Epithelial cell of prostate (primary cell): ENCODE data around the gene INSL3.
"Not testable (repeated sequence)": the region's sequence is repeated elsewhere in the genome, so short reads cannot be mapped to it uniquely, and the experiment has no call there.

Experiments used
- DNase-seq: peaks from one replicate; pipeline ENCODE4 v3.0.0-alpha.2; 2011; ENCODE audit warnings: low read depth, low spot score
- H3K27ac ChIP-seq: fragments of 450-650 bp; 2 replicates; pipeline ENCODE4 v1.5.1; 2017; ENCODE audit warnings: mild to moderate bottlenecking

The INSL3 gene

GRCh38 chr19:17826508-17827056 lies 5.3 kb upstream of the INSL3 start:
- H3K27ac ChIP-seq, result no peak overlapping the region
- no peak for DNase-seq

- H3K27ac ChIP-seq, result no peak overlapping the region
- no peak for DNase-seq
These were observed 3.0 kb upstream of the INSL3 start for GRCh38 chr19:17824339-17824738.

GRCh38 chr19:17817668-17818363 lies 3.5 kb downstream of the INSL3 start:
- no peak overlapping the region for H3K27ac ChIP-seq

DNA sequence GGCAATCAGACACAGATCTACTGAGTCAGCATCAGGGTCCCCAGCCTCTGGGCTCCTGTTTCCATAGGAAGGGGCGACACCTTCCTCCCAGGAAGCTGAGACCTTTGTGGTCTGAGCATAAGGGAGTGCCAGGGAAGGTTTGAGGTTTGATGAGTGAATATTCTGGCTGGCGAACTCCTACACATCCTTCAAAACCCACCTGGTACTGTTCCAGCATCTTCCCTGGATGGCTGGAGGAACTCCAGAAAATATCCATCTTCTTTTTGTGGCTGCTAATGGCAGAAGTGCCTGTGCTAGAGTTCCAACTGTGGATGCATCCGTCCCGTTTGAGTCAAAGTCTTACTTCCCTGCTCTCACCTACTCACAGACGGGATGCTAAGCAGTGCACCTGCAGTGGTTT lies 9.2 kb downstream of the INSL3 start:
- no peak overlapping the region for H3K27ac ChIP-seq
- no peak for DNase-seq

More at GRCh38 chr19:17817668-17818363, 3.5 kb downstream of the INSL3 start:
- no peak for DNase-seq

DNA sequence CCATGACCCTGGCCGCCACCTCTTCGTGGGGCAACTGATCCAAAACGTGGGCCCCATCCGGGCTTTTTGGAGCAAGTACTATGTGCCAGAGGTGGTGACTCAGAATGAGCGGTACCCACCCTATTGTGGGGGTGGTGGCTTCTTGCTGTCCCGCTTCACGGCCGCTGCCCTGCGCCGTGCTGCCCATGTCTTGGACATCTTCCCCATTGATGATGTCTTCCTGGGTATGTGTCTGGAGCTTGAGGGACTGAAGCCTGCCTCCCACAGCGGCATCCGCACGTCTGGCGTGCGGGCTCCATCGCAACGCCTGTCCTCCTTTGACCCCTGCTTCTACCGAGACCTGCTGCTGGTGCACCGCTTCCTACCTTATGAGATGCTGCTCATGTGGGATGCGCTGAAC lies 9.6 kb downstream of the INSL3 start:
- H3K27ac ChIP-seq, result no peak overlapping the region
- no peak for DNase-seq

DNA sequence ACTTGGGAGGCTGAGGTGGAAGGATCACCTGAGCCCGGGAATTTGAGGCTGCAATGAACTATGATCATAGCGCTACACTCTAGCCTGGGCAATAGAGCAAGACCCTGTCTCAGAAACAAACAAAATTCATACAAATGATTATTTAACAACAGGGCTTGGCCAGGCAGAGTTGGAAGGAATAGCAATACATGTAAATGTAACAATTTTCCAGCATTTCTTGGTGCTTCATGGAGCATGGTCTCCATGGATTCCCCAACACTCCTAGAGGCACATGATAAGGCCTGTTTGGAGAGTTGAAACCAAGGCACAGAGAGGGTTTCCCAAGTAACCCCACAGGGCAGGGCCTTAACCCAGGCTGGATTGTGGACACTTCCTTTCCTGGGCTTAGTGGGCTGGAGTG lies 10.2 kb downstream of the INSL3 start:
- no peak overlapping the region for H3K27ac ChIP-seq
- DNase-seq, result no peak

DNA sequence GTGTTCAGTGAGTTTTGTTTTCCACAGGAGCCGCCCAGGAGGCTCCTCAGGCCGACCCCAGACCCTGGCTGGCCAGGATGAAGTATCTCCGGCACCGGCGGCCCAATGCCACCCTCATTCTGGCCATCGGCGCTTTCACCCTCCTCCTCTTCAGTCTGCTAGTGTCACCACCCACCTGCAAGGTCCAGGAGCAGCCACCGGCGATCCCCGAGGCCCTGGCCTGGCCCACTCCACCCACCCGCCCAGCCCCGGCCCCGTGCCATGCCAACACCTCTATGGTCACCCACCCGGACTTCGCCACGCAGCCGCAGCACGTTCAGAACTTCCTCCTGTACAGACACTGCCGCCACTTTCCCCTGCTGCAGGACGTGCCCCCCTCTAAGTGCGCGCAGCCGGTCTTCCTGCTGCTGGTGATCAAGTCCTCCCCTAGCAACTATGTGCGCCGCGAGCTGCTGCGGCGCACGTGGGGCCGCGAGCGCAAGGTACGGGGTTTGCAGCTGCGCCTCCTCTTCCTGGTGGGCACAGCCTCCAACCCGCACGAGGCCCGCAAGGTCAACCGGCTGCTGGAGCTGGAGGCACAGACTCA lies 13.5 kb downstream of the INSL3 start:
- no peak for DNase-seq
- no peak overlapping the region for H3K27ac ChIP-seq

GRCh38 chr19:17806945-17807344 lies 14.4 kb downstream of the INSL3 start:
- DNase-seq, result no peak
- no peak overlapping the region for H3K27ac ChIP-seq

DNA sequence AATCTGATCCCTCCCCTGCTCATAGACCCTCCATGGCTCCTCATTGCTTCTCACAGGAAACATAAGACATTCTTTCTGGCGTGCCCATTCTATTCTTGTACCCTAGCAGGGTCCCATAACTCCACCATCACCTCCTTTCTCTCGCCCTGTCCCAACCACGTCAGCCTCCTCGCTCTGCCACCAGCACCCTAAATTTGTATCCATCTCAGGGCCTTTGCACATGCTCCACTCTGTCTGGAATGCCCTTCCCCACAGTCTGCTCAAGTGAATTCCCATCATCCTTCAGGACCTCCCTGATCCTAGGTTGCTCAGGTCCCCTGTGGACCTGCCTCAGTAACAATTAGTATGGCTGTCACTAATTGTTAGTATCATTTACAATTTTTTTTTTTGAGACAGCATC lies 15.9 kb downstream of the INSL3 start:
- H3K27ac ChIP-seq, result no peak overlapping the region
- DNase-seq, result no peak

- DNase-seq, result no peak
- no peak overlapping the region for H3K27ac ChIP-seq
These were observed 17.9 kb downstream of the INSL3 start for GRCh38 chr19:17803264-17803896.

GRCh38 chr19:17802137-17802858 lies 19.0 kb downstream of the INSL3 start:
- no peak for DNase-seq
- H3K27ac ChIP-seq, result no peak overlapping the region

- not testable (repeated sequence) for DNase-seq
- H3K27ac ChIP-seq, result peak overlapping the region; percentile 91
These were observed 22.7 kb downstream of the INSL3 start for GRCh38 chr19:17798599-17798998.

GRCh38 chr19:17797424-17798201 lies 23.7 kb downstream of the INSL3 start:
- peak overlapping the region; percentile 91 for H3K27ac ChIP-seq
- peak; percentile 73 for DNase-seq

DNA sequence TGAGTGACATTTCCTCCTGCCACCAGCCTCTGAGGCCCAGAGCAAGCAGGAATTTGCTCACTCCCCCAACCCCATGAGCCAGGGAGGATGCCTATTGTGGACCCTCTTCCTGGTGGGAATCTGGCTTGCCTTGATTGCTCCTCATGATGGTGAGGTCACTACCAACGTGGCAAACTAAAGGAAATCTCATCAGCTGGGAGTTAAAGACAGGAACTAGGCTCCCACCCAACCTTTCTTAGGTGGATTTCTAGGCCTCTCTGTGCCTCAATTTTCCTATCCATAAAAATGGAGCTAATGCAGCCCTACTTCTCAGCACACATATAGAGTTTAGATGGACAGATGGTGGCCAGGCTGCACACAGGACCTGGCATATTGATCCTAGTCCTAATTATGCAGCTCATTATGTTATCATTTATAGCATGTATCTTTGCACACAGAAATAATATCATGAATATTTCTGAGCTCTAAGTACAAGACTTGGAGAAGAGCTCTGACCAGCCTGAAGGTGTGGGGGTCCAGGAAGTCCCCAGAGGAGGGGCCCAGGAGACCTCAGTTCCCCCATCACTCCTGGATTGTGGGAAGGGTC lies 24.4 kb downstream of the INSL3 start:
- peak overlapping the region; percentile 91 for H3K27ac ChIP-seq

DNA sequence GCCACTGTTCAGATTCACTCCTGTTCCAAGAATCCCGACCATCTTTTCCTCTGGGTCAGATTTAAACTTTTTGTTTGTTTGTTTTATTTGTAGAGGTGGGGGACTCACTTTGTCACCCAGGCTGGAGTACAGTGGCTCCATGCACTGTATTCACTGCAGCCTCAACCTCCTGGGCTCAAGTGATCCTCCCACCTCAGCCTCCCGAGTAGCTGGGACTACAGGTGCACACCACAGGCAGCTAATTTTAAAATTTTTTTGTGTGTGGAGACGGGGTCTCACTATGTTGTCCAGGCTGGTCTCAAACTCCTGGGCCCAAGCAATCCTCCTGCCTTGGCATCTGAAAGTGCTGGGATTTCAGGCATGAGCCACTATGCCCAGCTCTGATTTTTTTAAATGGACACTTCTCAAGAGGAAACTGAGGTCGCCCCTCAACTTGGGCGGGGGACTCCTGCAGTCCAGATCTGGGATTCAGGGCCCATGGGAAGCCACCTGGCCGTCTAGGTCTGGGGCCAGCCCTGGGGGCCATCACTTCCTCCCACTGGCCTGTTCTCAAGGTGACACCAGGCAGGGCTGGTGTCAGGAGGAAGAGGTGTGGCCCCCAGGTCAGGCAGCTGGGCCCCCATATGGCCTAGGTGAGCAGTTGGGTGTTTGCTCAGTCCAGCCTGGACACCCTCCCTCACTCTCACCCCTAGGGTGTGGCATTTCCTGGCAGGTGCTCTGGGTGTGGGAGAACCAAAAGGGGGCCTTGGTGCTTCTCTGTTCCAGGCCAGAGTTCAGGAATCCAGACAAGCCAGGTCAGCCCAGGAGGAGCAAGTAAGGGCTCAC lies 25.1 kb downstream of the INSL3 start:
- DNase-seq, result no peak
- peak overlapping the region; percentile 91 for H3K27ac ChIP-seq

More for the DNA sequence above, 24.4 kb downstream of the INSL3 start:
- no peak for DNase-seq

DNA sequence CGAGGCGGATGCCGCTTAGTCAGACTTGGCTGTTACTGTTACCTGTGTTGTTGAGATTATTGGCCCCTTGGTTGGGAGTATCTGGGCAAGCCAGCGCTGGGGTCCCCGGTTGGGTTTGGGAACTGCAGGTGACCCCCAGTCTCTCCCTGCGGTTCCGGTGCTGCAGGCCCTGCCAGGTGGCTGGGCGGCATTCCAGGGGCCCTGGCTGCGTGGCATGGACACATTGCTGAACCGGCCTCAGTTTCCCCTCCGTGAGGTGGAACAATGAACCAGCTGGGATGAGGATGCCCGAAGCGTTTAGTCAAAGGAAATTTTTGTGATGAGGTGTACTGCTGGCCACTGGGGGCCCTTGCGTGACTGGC lies 25.8 kb downstream of the INSL3 start:
- H3K27ac ChIP-seq, result peak overlapping the region; percentile 91
- DNase-seq, result no peak

- H3K27ac ChIP-seq, result peak within 1 kb of the TSS; percentile 91
- no peak for DNase-seq
These were observed 26.4 kb downstream of the INSL3 start, which contains the start of gene B3GNT3 for GRCh38 chr19:17794731-17795494. Gene B3GNT3, plus strand, starts transcription at chr19:17795138. Its CDS starts 12,670 bp downstream, at chr19:17807808.

DNA sequence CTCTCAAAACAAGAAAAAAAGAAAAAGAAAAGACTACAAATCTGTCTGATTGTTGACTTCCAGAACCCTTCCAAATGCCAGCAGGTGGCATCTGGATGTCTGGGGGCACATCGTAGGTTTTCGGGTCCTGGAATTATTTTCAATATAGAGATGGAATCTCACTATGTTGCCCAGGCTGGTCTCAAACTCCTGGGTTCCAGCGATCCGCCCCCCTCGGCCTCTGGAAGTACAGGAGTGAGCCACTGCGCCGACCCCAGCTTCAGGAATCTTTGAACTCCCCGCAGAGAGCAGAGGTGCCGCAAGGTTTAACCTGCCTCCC lies 26.9 kb downstream of the INSL3 start:
- DNase-seq, result no peak
- H3K27ac ChIP-seq, result peak overlapping the region; percentile 91
